HK-2 (cell line): ENCODE measurements around the gene KRT76.

Experiments used
- DNase-seq: peaks from one replicate; pipeline ENCODE4 v3.0.0-alpha.2; 2018; ENCODE audit not compliant: unreplicated experiment

The KRT76 gene

DNA sequence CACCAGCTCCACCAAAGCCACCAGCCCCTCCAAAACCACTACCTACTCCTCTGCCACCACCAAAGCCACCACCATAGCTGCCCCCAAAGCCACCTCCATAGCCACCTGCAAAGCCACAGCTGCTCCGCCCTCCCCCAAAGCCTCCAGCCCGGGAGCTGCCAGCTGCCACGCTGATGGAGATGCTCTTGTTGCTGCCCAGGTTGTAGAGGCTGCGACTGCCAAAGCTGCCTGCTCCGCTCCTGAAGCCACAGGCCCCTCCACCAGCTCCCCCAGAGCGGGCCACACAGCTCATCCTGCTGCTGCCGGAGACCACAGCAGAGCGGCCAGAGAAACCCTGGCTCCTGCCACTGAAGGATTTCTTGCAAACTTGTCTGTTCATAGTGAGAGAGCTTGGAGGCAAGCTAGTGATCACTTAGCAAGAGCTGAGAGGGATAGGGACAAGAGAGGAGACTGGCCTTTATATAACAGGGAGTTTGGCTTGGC is at the start of gene KRT76:
Gene KRT76 (minus strand): TSS at position 433 of the 483 bp plus-strand sequence. CDS start 54 bp downstream, at position 379.
- no peak for DNase-seq

DNA sequence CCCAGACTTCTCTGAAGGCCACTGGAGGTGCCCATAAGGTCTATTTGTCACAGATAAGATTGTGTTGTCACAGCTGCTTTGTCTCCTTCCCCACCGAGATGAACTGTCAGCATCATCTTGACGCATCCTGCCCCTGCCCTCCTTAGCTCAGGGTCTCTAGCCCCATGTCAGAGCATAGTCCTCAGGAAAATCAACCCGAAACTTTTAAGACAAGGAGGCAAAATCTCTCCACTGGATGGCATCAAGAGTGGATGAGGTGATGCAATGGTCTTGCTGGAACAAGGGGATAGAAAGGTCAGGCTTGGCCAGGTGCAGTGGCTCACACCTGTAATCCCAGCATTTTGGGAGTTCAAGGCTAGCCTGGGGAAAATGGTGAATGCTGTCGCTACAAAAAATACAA is 48.8 kb upstream of the KRT76 start:
- no peak for DNase-seq

DNA sequence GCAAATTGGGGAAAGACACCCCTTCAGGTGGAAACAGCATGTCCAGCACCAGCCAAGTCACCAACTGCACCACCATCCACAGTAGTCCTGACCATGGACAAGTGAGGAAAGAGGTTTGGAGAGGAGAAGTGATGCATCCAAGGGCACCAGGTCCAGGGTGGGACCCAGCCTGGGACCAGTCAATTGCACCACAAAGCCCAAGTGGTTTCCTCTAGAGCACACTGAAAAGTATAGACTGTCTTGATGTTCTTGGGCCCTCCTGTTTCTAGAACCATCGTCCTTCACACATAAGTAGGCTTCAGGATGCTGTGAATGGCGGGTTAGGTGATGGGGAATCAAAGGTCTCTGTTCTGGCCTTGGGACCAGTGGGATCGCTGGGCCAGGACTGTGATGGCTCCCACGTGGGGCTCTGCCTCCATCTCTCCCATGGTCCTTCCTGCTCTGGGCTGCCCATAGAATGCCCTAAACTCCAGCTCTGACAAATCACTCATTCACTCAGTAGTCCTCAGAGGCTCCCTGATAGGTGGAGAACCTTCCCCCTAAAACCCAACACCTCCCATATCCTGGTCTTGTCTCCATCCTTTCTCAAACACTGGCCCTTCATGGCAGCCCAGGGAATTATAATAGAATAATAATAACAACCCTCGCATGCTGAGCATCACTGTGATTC is 47.7 kb upstream of the KRT76 start:
- no peak for DNase-seq

- no peak for DNase-seq
Observed at GRCh38 chr12:52823761-52824450, 46.8 kb upstream of the KRT76 start.

DNA sequence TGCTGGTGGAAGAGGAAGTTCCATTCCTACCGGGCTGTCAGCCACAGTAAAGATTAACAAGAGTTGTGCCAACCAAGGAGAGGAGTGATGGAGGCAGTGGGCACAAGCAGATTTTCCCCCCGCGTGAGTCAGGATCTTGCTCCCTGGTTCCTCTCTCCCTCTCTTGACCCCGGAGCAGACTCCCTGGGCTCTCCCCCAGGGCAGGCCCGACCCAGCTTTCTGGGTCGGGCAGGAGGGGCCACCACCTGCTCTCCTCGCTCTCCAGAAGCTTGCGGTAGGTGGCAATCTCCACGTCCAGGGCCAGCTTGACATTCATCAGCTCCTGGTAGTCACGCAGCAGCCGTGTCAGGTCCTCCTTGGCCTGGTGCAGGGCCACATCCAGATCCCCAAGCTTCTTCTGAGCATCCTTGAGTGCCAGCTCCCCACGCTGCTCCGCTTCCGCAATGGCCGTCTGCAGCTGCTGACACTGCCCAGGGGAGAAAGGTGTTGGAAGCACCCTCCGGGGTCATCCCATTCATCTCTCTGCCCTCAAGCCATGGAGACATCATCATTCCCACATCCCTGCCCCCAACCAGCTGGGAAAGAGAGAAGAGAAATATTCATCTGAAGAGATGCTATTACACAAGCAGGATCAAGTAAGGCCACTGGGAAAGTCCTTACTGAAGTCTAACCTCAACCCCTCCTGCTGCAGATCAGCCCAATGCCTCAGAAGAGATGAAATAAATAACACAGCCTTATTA is 45.8 kb upstream of the KRT76 start:
- DNase-seq, result no peak

- DNase-seq, result no peak
Observed at GRCh38 chr12:52821826-52822660, 44.9 kb upstream of the KRT76 start.

GRCh38 chr12:52821071-52821730 is 44.1 kb upstream of the KRT76 start:
- no peak for DNase-seq

DNA sequence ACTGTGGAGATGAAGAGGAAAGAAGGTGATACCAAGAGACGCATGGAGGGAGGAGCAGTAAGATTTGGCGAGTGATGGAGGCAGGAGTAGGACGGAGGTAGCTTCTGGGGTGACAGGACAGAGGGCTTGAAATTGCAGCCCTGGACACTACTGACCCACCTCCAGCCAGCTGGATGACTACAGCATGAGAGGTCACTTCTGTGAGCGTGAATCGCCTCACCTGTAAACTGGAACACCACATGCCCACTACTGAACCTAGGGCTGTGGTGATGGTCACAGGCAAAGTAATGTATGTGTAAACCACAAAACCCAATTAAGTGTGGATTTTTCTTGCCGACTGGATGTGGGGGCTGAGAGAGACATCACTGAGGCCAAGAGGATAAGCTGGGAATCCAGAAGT is 43.4 kb upstream of the KRT76 start:
- no peak for DNase-seq

GRCh38 chr12:52819731-52820510 is 42.8 kb upstream of the KRT76 start:
- no peak for DNase-seq

DNA sequence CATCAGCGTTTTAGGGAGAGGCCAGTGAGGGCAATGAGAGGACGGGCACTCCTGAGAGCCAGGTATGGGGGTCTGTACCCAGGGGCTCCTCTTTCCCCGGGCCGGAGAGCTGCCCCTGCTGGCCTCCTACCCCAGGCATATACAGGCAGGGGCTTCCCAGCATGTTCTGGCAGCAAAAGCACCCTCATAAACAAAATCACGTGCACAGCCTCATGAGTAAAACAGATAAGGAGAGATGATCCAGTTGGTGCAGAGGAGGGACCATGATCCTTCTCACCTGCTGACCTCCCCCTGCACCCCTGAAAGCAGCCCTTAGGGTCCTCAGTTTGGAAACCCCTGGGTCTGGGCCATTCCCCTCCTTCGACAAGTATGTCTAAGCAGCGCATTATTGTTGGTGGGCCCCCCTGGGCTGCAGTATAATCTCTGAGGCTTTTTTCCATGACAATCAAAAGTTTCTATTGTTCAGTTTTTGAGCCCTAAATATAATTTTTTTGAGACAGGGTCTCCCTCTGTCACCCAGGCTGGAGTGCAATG is 41.8 kb upstream of the KRT76 start:
- no peak for DNase-seq

DNA sequence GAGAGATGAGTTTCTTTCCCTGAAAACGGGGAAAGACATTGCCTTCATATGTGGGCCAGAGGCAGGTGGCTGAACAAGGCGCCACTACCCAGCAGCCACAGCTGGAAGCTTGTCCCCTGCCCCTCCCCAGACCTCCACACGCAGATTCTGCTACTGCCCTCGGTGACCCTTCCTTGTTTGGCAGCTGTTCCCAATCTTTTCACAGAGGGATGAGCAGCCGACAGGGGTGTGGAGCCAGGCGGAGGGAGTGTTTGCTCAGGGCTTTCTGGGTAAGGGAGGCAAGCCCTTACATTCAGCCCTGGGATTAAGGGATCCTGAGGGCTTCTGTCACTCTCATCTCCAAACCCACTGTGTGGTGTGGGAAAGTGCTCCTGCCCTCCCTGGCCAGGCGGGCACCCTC is 41.2 kb upstream of the KRT76 start:
- no peak for DNase-seq

GRCh38 chr12:52817699-52818238 is 40.6 kb upstream of the KRT76 start:
- no peak for DNase-seq

DNA sequence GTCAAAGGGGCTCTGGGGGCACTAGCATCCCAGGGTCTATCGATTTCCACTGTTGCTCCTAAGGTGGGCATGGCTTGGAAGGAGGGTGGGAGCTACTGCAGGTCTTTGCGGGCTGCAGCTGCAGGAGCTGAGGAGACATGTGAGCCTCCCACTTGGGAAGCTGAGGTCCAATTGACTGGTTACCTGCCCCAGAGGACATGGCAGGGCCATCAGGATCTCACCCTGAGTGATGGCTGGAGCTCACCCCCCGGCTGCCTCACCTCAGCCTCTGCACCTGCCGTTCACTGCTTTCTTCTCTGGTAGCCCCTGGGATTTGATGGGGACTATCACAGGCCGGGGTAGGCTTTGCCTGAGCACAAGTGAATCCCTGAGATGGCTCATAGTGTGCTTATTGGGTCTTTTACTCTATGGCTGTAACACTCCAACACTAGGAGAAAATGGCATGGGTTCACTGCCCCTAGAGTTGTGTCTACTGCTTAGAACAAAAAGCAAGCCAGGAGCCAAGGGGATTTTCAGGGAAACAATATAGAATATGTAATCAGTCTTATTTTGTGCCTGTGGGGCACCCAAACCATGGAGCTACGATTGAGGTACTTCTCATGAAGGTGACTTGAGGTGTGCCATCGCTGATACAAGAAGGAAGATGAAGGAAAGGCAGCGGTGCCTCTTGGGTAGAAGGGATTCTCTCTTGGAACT is 40.0 kb upstream of the KRT76 start:
- DNase-seq, result no peak

DNA sequence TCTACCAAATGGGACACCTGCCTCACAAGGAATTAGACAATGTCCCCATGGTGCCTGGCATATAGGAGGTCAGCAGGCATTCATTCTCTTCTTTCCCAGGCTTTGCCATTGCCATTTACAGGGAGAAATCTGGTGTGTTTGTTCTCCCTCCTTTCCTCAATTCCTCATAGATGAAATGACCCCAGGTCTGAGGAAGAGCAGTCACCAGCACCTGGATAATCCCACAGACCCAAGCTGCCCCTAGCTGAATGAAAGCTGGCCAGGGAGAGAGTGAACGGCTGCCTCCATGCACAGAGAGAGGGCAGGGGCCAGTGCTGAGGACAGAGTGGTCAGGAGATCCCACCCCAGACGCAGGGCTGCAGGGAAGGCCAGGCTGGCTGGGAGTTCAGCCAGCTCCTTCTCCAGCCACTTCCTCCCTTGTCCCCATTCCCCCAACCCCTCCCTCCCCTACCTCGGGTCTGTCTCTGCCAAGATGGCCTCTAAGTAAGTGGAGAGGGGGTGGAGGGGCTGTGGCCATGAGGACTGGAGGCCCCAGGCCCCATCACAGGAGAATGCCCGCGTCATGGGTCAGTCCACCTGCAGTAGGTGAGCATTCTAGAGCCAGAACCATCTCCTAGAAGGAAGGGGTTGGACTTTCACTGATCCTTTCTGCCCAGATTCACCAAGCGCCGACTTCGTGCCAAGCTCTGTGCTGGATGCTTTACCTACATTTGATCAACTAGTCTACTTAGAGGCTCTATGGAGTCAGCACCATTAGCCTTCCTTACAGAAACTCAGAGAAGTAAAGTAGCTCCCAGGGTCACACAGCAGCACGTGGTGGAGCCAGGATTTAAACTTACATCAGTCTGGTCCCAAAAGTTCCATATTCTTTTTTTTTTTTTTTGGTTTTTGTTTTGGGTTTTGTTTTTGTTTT is 38.8 kb upstream of the KRT76 start:
- DNase-seq, result no peak

- DNase-seq, result no peak
Observed at GRCh38 chr12:52815161-52815560, 38.0 kb upstream of the KRT76 start.

DNA sequence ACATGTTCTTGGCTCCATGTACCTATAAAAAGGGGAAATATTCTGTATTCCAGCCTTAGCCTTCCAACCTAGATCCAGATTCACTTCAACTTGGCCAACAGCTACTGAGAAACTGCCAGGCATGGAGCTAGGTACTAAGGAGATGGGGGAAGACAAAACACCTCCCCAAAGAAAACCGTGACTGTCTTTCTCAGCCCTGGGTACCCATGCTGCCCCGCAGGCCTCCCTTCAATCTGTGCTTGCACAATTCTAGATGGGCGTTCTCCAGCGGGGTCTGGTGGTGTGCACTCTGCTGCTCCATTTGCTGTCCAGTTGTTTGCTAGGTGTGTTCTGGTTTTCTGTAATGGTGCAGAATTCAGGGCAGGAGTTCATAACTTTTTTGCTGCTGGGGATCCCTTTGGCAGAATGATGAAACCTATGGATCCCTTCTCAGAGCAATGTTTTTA is 37.6 kb upstream of the KRT76 start:
- no peak for DNase-seq

GRCh38 chr12:52813885-52814709 is 37.0 kb upstream of the KRT76 start, which contains the start of gene KRT4:
TSS of gene KRT4 (minus strand) at chr12:52814116. CDS start at chr12:52814058, 58 bp downstream.
- DNase-seq, result no peak
